Fibroblast of lung (primary cell): ENCODE data around the gene KCNH1. TPM values are rescaled to one million over a fixed set of nuclear protein-coding genes. Genes with fewer than 3 reads are reported as not detected.

Experiments used
- DNase-seq, 2 donors: peaks; one replicate each; pipeline versions ENCODE4 v3.0.0 to v3.0.0-alpha.2; 2010; ENCODE audit warnings: low read depth in 2 of 2
- H2AFZ ChIP-seq: 2 replicates; pipeline ENCODE4 v1.5.1; 2012; ENCODE audit warnings: low read length, control low read depth, inconsistent platforms
- H3K27ac ChIP-seq: 2 replicates; pipeline ENCODE4 v1.5.1; 2011; ENCODE audit warnings: low read length, control low read depth; ENCODE audit not compliant: insufficient read depth
- H3K27me3 ChIP-seq: 2 replicates; pipeline ENCODE4 v1.5.1; 2011; ENCODE audit warnings: mild to moderate bottlenecking, low read length; ENCODE audit not compliant: control insufficient read depth, insufficient read depth
- H3K36me3 ChIP-seq: 2 replicates; pipeline ENCODE4 v1.5.1; 2011; ENCODE audit warnings: low read length; ENCODE audit not compliant: control insufficient read depth, insufficient read depth
- H3K4me1 ChIP-seq: 2 replicates; pipeline ENCODE4 v1.5.1; 2011; ENCODE audit warnings: low read length; ENCODE audit not compliant: control insufficient read depth, insufficient read depth; ENCODE audit errors: extremely low read depth
- H3K4me2 ChIP-seq: 2 replicates; pipeline ENCODE4 v1.5.1; 2011; ENCODE audit warnings: low read length, control low read depth; ENCODE audit not compliant: insufficient read depth; ENCODE audit errors: extremely low read depth
- H3K4me3 ChIP-seq, 4 experiments: fragments of 200-600 bp in 1 of 4; sonication (generic) in 1 of 4; replicated peaks in 1 of 4; 2 replicates each; pipeline ENCODE4 v1.5.1; 2011 to 2016; ENCODE audit warnings: low read length in 4 of 4, low read depth in 3 of 4, mild to moderate bottlenecking in 3 of 4, control low read depth in 2 of 4, inconsistent platforms in 1 of 4, mixed read lengths in 1 of 4; ENCODE audit not compliant: insufficient read depth in 1 of 4; ENCODE audit errors: control extremely low read depth in 1 of 4
- H3K79me2 ChIP-seq: 2 replicates; pipeline ENCODE4 v1.5.1; 2012; ENCODE audit warnings: mild to moderate bottlenecking, low read length, inconsistent platforms; ENCODE audit not compliant: control insufficient read depth, insufficient read depth
- H3K9ac ChIP-seq: 2 replicates; pipeline ENCODE4 v1.5.1; 2011; ENCODE audit warnings: mild to moderate bottlenecking, low read length, control low read depth; ENCODE audit not compliant: insufficient read depth
- H3K9me3 ChIP-seq: 2 replicates; pipeline ENCODE4 v1.5.1; 2012; ENCODE audit warnings: low read depth, low read length; ENCODE audit not compliant: control insufficient read depth, insufficient read depth
- H4K20me1 ChIP-seq: 2 replicates; pipeline ENCODE4 v1.5.1; 2011; ENCODE audit warnings: low read length; ENCODE audit not compliant: control insufficient read depth, insufficient read depth; ENCODE audit errors: extremely low read depth
- CTCF ChIP-seq, 2 donors: IDR thresholded peaks in 1 of 2; conservative IDR thresholded peaks in 1 of 2; 1 replicate in 1 of 2; 2 replicates in 1 of 2; pipeline ENCODE4 v1.5.1; 2011 to 2012; ENCODE audit warnings: low read length in 2 of 2, control low read depth in 1 of 2, inconsistent platforms in 1 of 2, low read depth in 1 of 2, mild to moderate bottlenecking in 1 of 2
- EZH2 ChIP-seq: IDR thresholded peaks from 2 replicates; pipeline ENCODE4 v1.5.1; 2012; ENCODE audit warnings: low read length, control low read depth, mild to moderate bottlenecking; ENCODE audit errors: missing control alignments
- polyA plus RNA-seq, 2 donors: library from polyadenylated mRNA; depleted of rRNA in 1 of 2; stranded (reverse) in 1 of 2; unstranded in 1 of 2; fragments of >200 nt; gene quantifications; 2 replicates each; pipeline ENCODE4 v1.2.1, GENCODE V29; 2011 to 2012; ENCODE audit warnings: missing spikeins in 1 of 2
- total RNA-seq: library from RNA; depleted of rRNA; stranded (reverse); fragments of >200 nt; gene quantifications from 2 replicates; pipeline ENCODE4 v1.2.1, GENCODE V29; 2014

KCNH1 gene
- total and polyA plus RNA-seq, 2 donors (not counting 1 experiment from before 2014, with no cell fraction given) = 0.17 to 1.5 TPM

- no peaks in the 10 kb centered on the region for H3K36me3 ChIP-seq
- no peak overlapping the region for H3K27ac ChIP-seq
- no peaks in the 10 kb centered on the region for H3K4me1 ChIP-seq
- TF ChIP-seq CTCF (conservative IDR thresholded peaks at IDR 0.05 in 1 of 2, IDR thresholded peaks at IDR 0.05 in 1 of 2; ENCODE audit: low read depth in 1 of 2, low read length in 2 of 2) (no peak), EZH2 (no peak)
- no peaks in the 10 kb centered on the region for H3K9me3 ChIP-seq
- H3K79me2 ChIP-seq = no peaks in the 10 kb centered on the region
- no peak overlapping the region for H3K4me3 ChIP-seq
- H3K4me2 ChIP-seq = no peak overlapping the region
- DNase-seq = no peak
- H3K9ac ChIP-seq = no peak overlapping the region
- H3K27me3 ChIP-seq = no peaks in the 10 kb centered on the region
- H4K20me1 ChIP-seq = no peaks in the 10 kb centered on the region
- H2AFZ ChIP-seq = no peak overlapping the region
These were observed 390.9 kb downstream of the KCNH1 start for GRCh38 chr1:210743038-210743437.

- Histone ChIP-seq H3K4me3 (no peak overlapping the region), H3K4me1 (no peaks in the 10 kb centered on the region), H3K4me2 (no peak overlapping the region), H3K27ac (no peak overlapping the region), H4K20me1 (no peaks in the 10 kb centered on the region), H2AFZ (no peak overlapping the region), H3K27me3 (no peaks in the 10 kb centered on the region), H3K36me3 (no peaks in the 10 kb centered on the region), H3K9me3 (no peaks in the 10 kb centered on the region), H3K9ac (no peak overlapping the region), H3K79me2 (no peaks in the 10 kb centered on the region)
- no peak for TF ChIP-seq EZH2
- TF ChIP-seq CTCF (conservative IDR thresholded peaks at IDR 0.05 in 1 of 2, IDR thresholded peaks at IDR 0.05 in 1 of 2; ENCODE audit: low read depth in 1 of 2, low read length in 2 of 2) = no peak
- no peak for DNase-seq
These were observed 392.4 kb downstream of the KCNH1 start for GRCh38 chr1:210741564-210741963.

GRCh38 chr1:210739627-210740026 is 394.3 kb downstream of the KCNH1 start:
- H3K27ac ChIP-seq = no peak overlapping the region
- no peak overlapping the region for H3K4me3 ChIP-seq
- H3K9me3 ChIP-seq = no peaks in the 10 kb centered on the region
- H3K9ac ChIP-seq = no peak overlapping the region
- no peaks in the 10 kb centered on the region for H3K36me3 ChIP-seq
- no peaks in the 10 kb centered on the region for H3K27me3 ChIP-seq
- H2AFZ ChIP-seq = no peak overlapping the region
- H3K4me2 ChIP-seq = no peak overlapping the region
- H4K20me1 ChIP-seq = no peaks in the 10 kb centered on the region
- no peaks in the 10 kb centered on the region for H3K4me1 ChIP-seq
- peak in 1 of 2 donors; percentile 14 for DNase-seq
- no peak for TF ChIP-seq CTCF (conservative IDR thresholded peaks at IDR 0.05 in 1 of 2, IDR thresholded peaks at IDR 0.05 in 1 of 2; ENCODE audit: low read depth in 1 of 2, low read length in 2 of 2)
- TF ChIP-seq EZH2 = no peak
- H3K79me2 ChIP-seq = no peaks in the 10 kb centered on the region
